ENCODE data around the gene LDLRAD4. TPM values are rescaled to one million over a fixed set of nuclear protein-coding genes. Genes with fewer than 3 reads are reported as not detected.

LDLRAD4 gene
- total RNA-seq, 1 donor: under 0.01 TPM

GRCh38 chr18:13335903-13336302 lies 117.3 kb downstream of the LDLRAD4 start:
- H3K36me3 ChIP-seq (ENCODE audit: insufficient read depth, low read length): no peaks in the 10 kb centered on the region
- no peaks in the 10 kb centered on the region for H3K79me2 ChIP-seq (ENCODE audit: insufficient read depth, low read length)
- peaks cover 5% of the 10 kb centered on the region for H3K27me3 ChIP-seq (ENCODE audit: insufficient read depth, low read length)
- H2AFZ ChIP-seq (ENCODE audit: low read length): no peak overlapping the region
- no peaks in the 10 kb centered on the region for H3K9me3 ChIP-seq (ENCODE audit: low read depth, low read length)
- TF ChIP-seq CTCF (IDR thresholded peaks at IDR 0.05; ENCODE audit: extremely low read depth, low read depth, low read length): no peak
- H4K20me1 ChIP-seq (ENCODE audit: insufficient read depth, low read length): no peaks in the 10 kb centered on the region
- no peak for DNase-seq (ENCODE audit: insufficient read length, low spot score, missing footprints)
- no peak overlapping the region for H3K4me2 ChIP-seq (ENCODE audit: insufficient read depth, low read length)
- H3K4me1 ChIP-seq (ENCODE audit: insufficient read depth, low read length): no peaks in the 10 kb centered on the region
- H3K27ac ChIP-seq (ENCODE audit: low read depth, low read length): no peak overlapping the region
- no peak overlapping the region for H3K4me3 ChIP-seq (ENCODE audit: insufficient read depth, low read length)

- no peaks in the 10 kb centered on the region for H3K36me3 ChIP-seq (ENCODE audit: insufficient read depth, low read length)
- no peak overlapping the region for H3K4me3 ChIP-seq (ENCODE audit: insufficient read depth, low read length)
- DNase-seq (ENCODE audit: insufficient read length, low spot score, missing footprints): no peak
- no peaks in the 10 kb centered on the region for H3K79me2 ChIP-seq (ENCODE audit: insufficient read depth, low read length)
- H3K4me1 ChIP-seq (ENCODE audit: insufficient read depth, low read length): no peaks in the 10 kb centered on the region
- peaks cover 5% of the 10 kb centered on the region for H3K27me3 ChIP-seq (ENCODE audit: insufficient read depth, low read length)
- H3K4me2 ChIP-seq (ENCODE audit: insufficient read depth, low read length): no peak overlapping the region
- no peak overlapping the region for H2AFZ ChIP-seq (ENCODE audit: low read length)
- no peaks in the 10 kb centered on the region for H3K9me3 ChIP-seq (ENCODE audit: low read depth, low read length)
- TF ChIP-seq CTCF (IDR thresholded peaks at IDR 0.05; ENCODE audit: extremely low read depth, low read depth, low read length): no peak
- H3K27ac ChIP-seq (ENCODE audit: low read depth, low read length): no peak overlapping the region
- H4K20me1 ChIP-seq (ENCODE audit: insufficient read depth, low read length): no peaks in the 10 kb centered on the region
Measured at GRCh38 chr18:13336841-13337240, 118.3 kb downstream of the LDLRAD4 start.

- no peak for TF ChIP-seq CTCF (IDR thresholded peaks at IDR 0.05; ENCODE audit: extremely low read depth, low read depth, low read length)
- Histone ChIP-seq H3K4me2 (ENCODE audit: insufficient read depth, low read length) (no peak overlapping the region), H4K20me1 (ENCODE audit: insufficient read depth, low read length) (no peaks in the 10 kb centered on the region), H3K9me3 (ENCODE audit: low read depth, low read length) (no peaks in the 10 kb centered on the region), H3K36me3 (ENCODE audit: insufficient read depth, low read length) (no peaks in the 10 kb centered on the region), H3K4me3 (ENCODE audit: insufficient read depth, low read length) (no peak overlapping the region), H3K4me1 (ENCODE audit: insufficient read depth, low read length) (no peaks in the 10 kb centered on the region), H3K27me3 (ENCODE audit: insufficient read depth, low read length) (peaks cover 5% of the 10 kb centered on the region), H3K79me2 (ENCODE audit: insufficient read depth, low read length) (no peaks in the 10 kb centered on the region), H3K27ac (ENCODE audit: low read depth, low read length) (no peak overlapping the region), H2AFZ (ENCODE audit: low read length) (no peak overlapping the region)
- DNase-seq (ENCODE audit: insufficient read length, low spot score, missing footprints): no peak
Measured at GRCh38 chr18:13337369-13337768, 118.8 kb downstream of the LDLRAD4 start.

DNA sequence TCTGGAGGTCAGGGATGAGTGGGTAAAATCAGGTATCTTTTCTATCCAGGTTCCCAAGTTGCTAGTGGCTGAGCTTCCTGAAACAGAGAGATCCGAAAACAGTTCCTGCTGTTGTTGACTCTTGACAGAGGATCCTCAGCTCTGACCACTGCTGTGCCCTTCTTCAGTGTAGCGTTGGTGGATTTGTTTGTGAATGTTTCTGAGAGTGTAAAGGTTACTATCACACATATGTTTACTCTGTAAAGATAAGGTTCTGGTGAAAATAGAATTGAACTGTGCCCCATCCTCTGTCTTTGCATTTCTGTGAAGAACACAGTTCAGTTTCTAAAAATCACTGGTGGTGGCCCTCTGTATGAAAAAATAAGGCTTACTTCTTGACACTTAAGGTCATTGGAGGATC lies 119.8 kb downstream of the LDLRAD4 start:
- Histone ChIP-seq H3K4me3 (ENCODE audit: insufficient read depth, low read length) (no peak overlapping the region), H3K36me3 (ENCODE audit: insufficient read depth, low read length) (no peaks in the 10 kb centered on the region), H3K4me1 (ENCODE audit: insufficient read depth, low read length) (no peaks in the 10 kb centered on the region), H3K27me3 (ENCODE audit: insufficient read depth, low read length) (peaks cover 5% of the 10 kb centered on the region), H4K20me1 (ENCODE audit: insufficient read depth, low read length) (no peaks in the 10 kb centered on the region), H3K27ac (ENCODE audit: low read depth, low read length) (no peak overlapping the region), H2AFZ (ENCODE audit: low read length) (no peak overlapping the region), H3K9me3 (ENCODE audit: low read depth, low read length) (no peaks in the 10 kb centered on the region), H3K79me2 (ENCODE audit: insufficient read depth, low read length) (no peaks in the 10 kb centered on the region), H3K4me2 (ENCODE audit: insufficient read depth, low read length) (no peak overlapping the region)
- no peak for TF ChIP-seq CTCF (IDR thresholded peaks at IDR 0.05; ENCODE audit: extremely low read depth, low read depth, low read length)
- DNase-seq (ENCODE audit: insufficient read length, low spot score, missing footprints): no peak
